HL-60 (cell line): Measurements from ENCODE around the gene DUSP22.

Experiments
- DNase-seq, 2 experiments: peaks; one replicate each; pipeline ENCODE4 v3.0.0-alpha.2; 2010 to 2020; ENCODE audit warnings: low read depth in 1 of 2, low spot score in 1 of 2
- H3K27ac ChIP-seq: fragments of 250-450 bp; sonication (Bioruptor Pico); replicated peaks from 2 replicates; pipeline ENCODE4 v1.5.1; 2020; ENCODE audit warnings: mild to moderate bottlenecking, moderate library complexity
- H3K27me3 ChIP-seq: fragments of 250-450 bp; sonication (Bioruptor Pico); 2 replicates; pipeline ENCODE4 v1.5.1; 2021; ENCODE audit warnings: mild to moderate bottlenecking, moderate library complexity; ENCODE audit not compliant: insufficient read depth, poor library complexity, severe bottlenecking
- H3K4me3 ChIP-seq: replicated peaks from 2 replicates; pipeline ENCODE4 v1.5.1; 2011; ENCODE audit warnings: mild to moderate bottlenecking, control low read depth, low read length; ENCODE audit not compliant: insufficient read depth
- CTCF ChIP-seq: IDR thresholded peaks from one replicate; pipeline ENCODE4 v1.5.1; 2011; ENCODE audit warnings: low read length, control low read depth, inconsistent platforms; ENCODE audit not compliant: insufficient read depth
- GABPA ChIP-seq: IDR thresholded peaks from 2 replicates; pipeline ENCODE4 v1.6.1; 2012; ENCODE audit warnings: low read depth
- POLR2AphosphoS5 ChIP-seq: IDR thresholded peaks from 2 replicates; pipeline ENCODE4 v1.6.1; 2012; ENCODE audit warnings: low read depth
- REST ChIP-seq: IDR thresholded peaks from 2 replicates; pipeline ENCODE4 v1.6.1; 2012; ENCODE audit warnings: low read depth; ENCODE audit not compliant: insufficient replicate concordance
- SPI1 ChIP-seq: IDR thresholded peaks from 2 replicates; pipeline ENCODE4 v1.6.1; 2012; ENCODE audit warnings: low read depth, mild to moderate bottlenecking, borderline replicate concordance

Gene DUSP22

GRCh38 chr6:354631-355280, 62.5 kb downstream of the DUSP22 start:
- no peak overlapping the region for H3K4me3 ChIP-seq
- H3K27me3 ChIP-seq = no peaks in the 10 kb centered on the region
- TF ChIP-seq POLR2AphosphoS5 (no peak), REST (no peak), CTCF (no peak), SPI1 (no peak), GABPA (no peak)
- no peak overlapping the region for H3K27ac ChIP-seq
- no peak for DNase-seq

GRCh38 chr6:355373-356208, 63.3 kb downstream of the DUSP22 start:
- no peak for TF ChIP-seq GABPA
- TF ChIP-seq SPI1 = no peak
- no peak for TF ChIP-seq REST
- no peak for TF ChIP-seq POLR2AphosphoS5
- no peak for TF ChIP-seq CTCF
- Histone ChIP-seq H3K27ac (no peak overlapping the region), H3K4me3 (no peak overlapping the region), H3K27me3 (no peaks in the 10 kb centered on the region)
- no peak for DNase-seq

- Histone ChIP-seq H3K4me3 (no peak overlapping the region), H3K27ac (no peak overlapping the region), H3K27me3 (no peaks in the 10 kb centered on the region)
- TF ChIP-seq GABPA (no peak), REST (no peak), SPI1 (no peak)
- DNase-seq = no peak
Observed at GRCh38 chr6:356828-357251, 64.6 kb downstream of the DUSP22 start.
